Left lung (tissue), 10 donors: ENCODE results near the gene SLC2A4RG. TPM values are rescaled to one million over a fixed set of nuclear protein-coding genes. Genes with fewer than 3 reads are reported as not detected.

ENCODE experiments used
- ATAC-seq: fragments of 200-7000 bp; cut with Tn5 transposase; one replicate; pipeline ENCODE4 v1.9.1; 2020; ENCODE audit warnings: moderate library complexity
- DNase-seq, 4 donors: peaks; one replicate each; pipeline ENCODE4 v3.0.0-alpha.2; 2013 to 2020
- H3K27ac ChIP-seq, 2 donors: fragments of 200-600 bp; sonication (generic) in 1 of 2; one replicate each; pipeline versions ENCODE4 v1.5.0 to v1.8.0; 2020 to 2021
- H3K27me3 ChIP-seq, 2 donors: fragments of 200-600 bp; sonication (generic) in 1 of 2; one replicate each; pipeline versions ENCODE4 v1.5.0 to v1.8.0; 2020 to 2021
- H3K36me3 ChIP-seq, 2 donors: fragments of 200-600 bp; sonication (generic) in 1 of 2; one replicate each; pipeline versions ENCODE4 v1.5.0 to v1.8.0; 2020 to 2021
- H3K4me1 ChIP-seq, 2 donors: fragments of 200-600 bp; one replicate each; pipeline ENCODE4 v1.8.0; 2021
- H3K4me3 ChIP-seq, 2 donors: fragments of 200-600 bp; sonication (generic) in 1 of 2; one replicate each; pipeline versions ENCODE4 v1.5.0 to v1.8.0; 2020 to 2021; ENCODE audit warnings: mild to moderate bottlenecking in 1 of 2
- H3K9me3 ChIP-seq, 2 donors: fragments of 200-600 bp; sonication (generic) in 1 of 2; one replicate each; pipeline versions ENCODE4 v1.5.0 to v1.8.0; 2020 to 2021
- intact Hi-C, 2 donors: fragments of 100-400 bp; cut with DNase I; formaldehyde crosslinking; loops; one replicate each; pipeline versions ENCODE4 v1.11.2 to v1.14.2; 2022
- polyA plus RNA-seq, 6 donors: library from polyadenylated mRNA; unstranded; fragments of 120-200 nt; gene quantifications; one replicate each; pipeline ENCODE4 v1.2.1, GENCODE V29; 2013; ENCODE audit not compliant: insufficient read length in 6 of 6
- total RNA-seq, 2 donors: library from RNA; stranded (reverse); fragmentation: NEBNext Ultra II Directional; extraction: Animal tissue kit (Norgen Biotek cat#: 25700); gene quantifications; one replicate each; pipeline ENCODE4 v1.2.1, GENCODE V29; 2021
- TF ChIP-seq, protein P1 (sequence below), 2 donors: fragments of 200-600 bp; sonication (generic) in 1 of 2; IDR thresholded peaks; one replicate each; pipeline versions ENCODE4 v1.5.0 to v1.8.0; 2021; ENCODE audit warnings: antibody characterized with exemption in 2 of 2
- donor health status: DM: no; HTN: yes; CAD: no.
- donor health status: DM: no; HTN: no; CAD: no.

The SLC2A4RG gene
- total and polyA plus RNA-seq, 8 donors, result 61.1 to 166 (median 97.4) TPM

DNA sequence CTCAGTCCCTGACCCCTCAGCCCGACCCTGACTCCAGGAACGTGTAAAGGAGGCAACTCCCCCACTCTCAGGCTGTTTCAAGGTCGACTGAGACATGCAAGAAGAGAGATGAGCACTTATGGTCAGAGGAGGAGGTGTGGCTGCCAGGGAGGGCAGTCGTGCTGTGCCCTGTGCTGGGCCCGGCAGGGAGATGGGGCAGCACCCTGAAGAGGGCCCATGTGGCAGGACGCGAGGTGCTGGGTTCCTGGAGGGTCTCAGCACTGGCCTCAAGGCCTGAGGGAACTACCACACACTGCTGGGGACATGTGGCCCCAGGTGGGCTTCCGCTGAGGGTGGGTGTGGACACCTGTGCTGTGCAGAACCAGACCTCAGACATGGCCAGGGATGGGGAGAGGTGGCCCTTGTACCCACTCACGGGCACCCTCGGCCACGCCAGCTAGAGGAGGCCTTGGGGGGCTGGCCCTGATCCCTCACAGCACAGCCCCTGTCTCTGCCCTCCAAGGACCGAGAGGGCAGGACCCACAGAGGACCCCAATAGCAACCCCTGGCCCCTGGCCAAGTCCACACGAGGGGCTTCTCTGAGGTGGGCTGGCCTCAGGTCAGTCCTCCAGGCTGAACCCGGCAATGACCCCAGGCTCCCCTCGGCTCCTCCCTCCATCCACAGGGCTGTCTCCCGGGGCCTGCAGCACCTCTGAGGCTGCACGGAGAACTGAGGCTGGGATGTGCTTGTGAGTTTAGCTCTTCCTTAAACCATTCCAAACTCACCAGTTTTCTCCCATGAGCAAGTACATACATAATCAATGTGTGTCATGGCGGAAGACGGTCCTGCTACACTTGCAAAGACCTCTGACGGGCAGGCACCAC, 8.7 kb downstream of the SLC2A4RG start:
- Histone ChIP-seq H3K27me3 (no peaks in the 10 kb centered on the region), H3K4me1 (no peaks in the 10 kb centered on the region), H3K27ac (no peak overlapping the region), H3K9me3 (no peaks in the 10 kb centered on the region), H3K4me3 (no peak overlapping the region), H3K36me3 (peaks cover 0 to 18% of the 10 kb centered on the region in 2 donors)
- ATAC-seq (no peak), DNase-seq (peak in 1 of 4 donors; percentile 66)
- TF ChIP-seq, protein P1, sequence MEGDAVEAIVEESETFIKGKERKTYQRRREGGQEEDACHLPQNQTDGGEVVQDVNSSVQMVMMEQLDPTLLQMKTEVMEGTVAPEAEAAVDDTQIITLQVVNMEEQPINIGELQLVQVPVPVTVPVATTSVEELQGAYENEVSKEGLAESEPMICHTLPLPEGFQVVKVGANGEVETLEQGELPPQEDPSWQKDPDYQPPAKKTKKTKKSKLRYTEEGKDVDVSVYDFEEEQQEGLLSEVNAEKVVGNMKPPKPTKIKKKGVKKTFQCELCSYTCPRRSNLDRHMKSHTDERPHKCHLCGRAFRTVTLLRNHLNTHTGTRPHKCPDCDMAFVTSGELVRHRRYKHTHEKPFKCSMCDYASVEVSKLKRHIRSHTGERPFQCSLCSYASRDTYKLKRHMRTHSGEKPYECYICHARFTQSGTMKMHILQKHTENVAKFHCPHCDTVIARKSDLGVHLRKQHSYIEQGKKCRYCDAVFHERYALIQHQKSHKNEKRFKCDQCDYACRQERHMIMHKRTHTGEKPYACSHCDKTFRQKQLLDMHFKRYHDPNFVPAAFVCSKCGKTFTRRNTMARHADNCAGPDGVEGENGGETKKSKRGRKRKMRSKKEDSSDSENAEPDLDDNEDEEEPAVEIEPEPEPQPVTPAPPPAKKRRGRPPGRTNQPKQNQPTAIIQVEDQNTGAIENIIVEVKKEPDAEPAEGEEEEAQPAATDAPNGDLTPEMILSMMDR (IDR thresholded peaks at IDR 0.05), result no peak
- intact Hi-C loops, result no loop called here

DNA sequence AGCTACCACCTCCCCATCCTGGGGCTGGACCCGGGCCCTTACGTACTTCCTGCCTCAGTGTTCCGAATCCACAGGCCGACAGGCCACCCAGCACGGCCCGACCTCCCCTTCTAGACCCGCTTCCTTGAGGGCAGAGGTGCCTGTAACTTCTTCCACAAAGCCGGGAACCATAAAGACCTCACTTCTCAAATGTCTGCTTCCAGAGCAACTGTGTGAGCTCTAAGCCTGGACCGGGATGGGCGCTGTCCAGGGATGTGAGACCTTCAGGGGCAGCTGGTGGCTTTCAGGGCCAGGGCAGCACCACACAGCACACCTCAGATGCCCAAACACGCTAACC, 9.3 kb downstream of the SLC2A4RG start:
- Histone ChIP-seq H3K27me3 (no peaks in the 10 kb centered on the region), H3K36me3 (peaks cover 0 to 12% of the 10 kb centered on the region in 2 donors), H3K4me1 (no peaks in the 10 kb centered on the region), H3K4me3 (no peak overlapping the region), H3K27ac (no peak overlapping the region), H3K9me3 (no peaks in the 10 kb centered on the region)
- TF ChIP-seq, protein P1 (IDR thresholded peaks at IDR 0.05), result no peak
- intact Hi-C loops, result no loop called here
- no peak for ATAC-seq
- DNase-seq, result peak in 1 of 4 donors; percentile 54

DNA sequence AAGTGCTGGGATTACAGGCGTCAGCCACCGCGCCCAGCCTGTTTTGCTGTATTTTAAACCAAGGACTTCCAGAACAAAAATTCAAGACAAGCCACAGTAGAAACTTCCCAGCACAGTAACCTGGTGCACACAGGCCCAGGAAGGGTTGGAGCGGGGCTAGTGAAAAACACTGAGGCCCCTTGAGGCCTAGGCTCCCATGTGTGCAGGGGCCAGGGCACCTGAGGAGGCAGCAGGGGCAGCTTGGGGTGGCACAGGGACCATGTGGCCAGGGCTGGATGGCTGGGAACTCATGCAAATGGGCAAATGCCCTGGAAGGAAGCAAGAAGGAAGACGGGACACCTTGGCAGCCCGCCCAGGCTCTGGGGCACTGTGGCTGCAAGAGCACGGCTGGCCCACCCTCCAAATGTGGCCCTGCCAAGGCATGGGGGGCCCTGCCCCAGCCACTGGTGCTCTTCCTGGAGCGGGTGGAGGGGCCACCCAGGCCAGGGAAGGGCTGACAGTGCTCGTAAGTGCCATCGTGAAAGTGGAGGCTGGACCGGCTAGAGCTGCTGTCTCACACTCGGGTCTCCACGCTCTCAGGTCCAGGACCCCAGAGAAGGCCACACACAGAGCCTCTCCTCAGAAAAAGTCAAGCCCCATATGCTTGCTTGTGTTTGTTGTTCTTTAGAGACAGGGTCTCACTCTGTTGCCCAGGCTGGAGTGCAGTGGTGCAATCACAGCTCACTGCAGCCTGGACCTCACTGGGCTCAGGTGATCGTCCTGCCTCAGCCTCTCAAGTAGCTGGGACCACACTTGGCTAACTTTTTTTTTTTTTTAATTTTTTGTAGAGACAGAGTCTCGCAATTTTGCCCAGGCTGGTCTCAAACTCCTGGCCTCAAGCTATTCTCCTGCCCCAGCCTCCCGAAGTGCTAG, 10.3 kb downstream of the SLC2A4RG start:
- no peaks in the 10 kb centered on the region for H3K9me3 ChIP-seq
- TF ChIP-seq, protein P1 (IDR thresholded peaks at IDR 0.05), result no peak
- ATAC-seq, result no peak
- peaks cover 0 to 11% of the 10 kb centered on the region in 2 donors for H3K36me3 ChIP-seq
- intact Hi-C loops, result no loop called here
- peak in 1 of 4 donors; percentile 56 for DNase-seq
- H3K4me3 ChIP-seq, result no peak overlapping the region
- H3K4me1 ChIP-seq, result no peaks in the 10 kb centered on the region
- no peaks in the 10 kb centered on the region for H3K27me3 ChIP-seq
- no peak overlapping the region for H3K27ac ChIP-seq

DNA sequence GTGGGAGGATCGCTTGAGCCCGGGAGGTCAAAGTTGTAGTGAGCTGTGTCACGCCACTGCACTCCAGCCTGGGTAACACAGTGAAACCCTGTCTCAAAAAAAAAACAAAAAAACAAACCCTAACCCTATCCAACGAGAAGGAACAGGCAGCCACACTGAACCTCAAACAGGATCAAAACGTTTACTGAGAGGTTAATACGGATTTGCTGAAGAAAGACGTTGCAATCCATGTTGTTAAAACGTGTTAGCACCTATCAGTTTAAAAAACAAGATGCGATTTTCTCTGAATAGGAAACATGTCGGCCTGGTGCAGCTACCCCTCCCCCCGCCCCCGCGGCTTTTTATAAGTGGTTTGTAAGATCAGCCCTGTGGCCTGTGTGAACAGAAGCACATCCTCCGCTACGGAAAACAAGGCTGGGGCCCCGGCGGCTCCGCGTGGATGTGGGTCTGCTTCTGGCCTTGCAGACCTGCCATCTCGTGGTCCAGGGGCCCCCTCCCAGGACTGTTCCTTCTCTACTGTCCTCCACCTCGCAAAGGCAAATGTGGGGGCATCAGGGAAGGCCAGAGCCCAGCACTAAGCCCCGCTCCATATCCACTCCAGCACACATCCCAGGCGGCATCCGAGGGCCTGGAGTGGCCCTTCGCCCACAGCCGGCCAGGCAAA, 11.4 kb downstream of the SLC2A4RG start:
- Histone ChIP-seq H3K4me3 (no peak overlapping the region), H3K4me1 (no peaks in the 10 kb centered on the region), H3K27ac (peak overlapping the region in 1 of 2 donors; percentile 41), H3K36me3 (peaks cover 0 to 10% of the 10 kb centered on the region in 2 donors), H3K27me3 (no peaks in the 10 kb centered on the region), H3K9me3 (no peaks in the 10 kb centered on the region)
- intact Hi-C loops, result no loop called here
- TF ChIP-seq, protein P1 (IDR thresholded peaks at IDR 0.05), result no peak
- ATAC-seq (no peak), DNase-seq (peak in 1 of 4 donors; percentile 75)
